ENCODE data around the gene RASL10A.

The RASL10A gene

DNA sequence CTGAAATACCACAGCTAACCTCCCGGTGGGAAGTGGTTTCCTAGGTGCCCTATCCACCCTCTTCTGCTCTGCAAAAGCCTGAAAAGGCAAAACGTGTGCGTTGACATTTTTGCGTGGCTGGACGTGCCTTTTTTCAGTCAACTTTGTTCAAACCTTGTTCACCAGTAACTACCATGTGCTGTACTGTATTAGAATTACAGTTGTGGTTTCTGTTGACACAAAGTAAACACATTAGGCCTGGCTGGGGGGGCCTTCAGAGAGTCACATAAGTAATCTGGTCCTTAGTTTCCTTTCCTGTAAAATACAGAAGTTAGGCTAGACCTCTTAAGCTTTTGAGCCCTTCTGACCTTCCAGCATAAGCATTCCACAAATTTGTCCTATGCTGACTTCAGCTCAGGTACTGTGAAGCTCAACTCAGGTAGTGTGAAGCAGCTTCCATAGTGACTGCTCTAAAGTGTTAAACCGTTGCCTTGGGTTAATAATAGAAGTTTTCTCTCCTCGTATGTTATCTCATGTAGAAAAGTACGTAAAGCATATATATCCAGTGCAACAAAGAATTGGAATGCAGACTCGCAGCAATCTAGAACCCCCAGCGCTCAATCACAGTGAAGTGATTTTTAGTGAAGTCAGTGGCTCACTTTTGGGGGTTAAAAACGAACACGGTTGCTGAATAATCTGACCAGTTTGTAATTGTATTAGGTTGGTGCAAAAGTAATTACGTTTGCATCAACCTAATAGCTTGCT lies 45.6 kb downstream of the RASL10A start:
- DNase-seq (ENCODE audit: low read depth in 2 of 2), result no peak

DNA sequence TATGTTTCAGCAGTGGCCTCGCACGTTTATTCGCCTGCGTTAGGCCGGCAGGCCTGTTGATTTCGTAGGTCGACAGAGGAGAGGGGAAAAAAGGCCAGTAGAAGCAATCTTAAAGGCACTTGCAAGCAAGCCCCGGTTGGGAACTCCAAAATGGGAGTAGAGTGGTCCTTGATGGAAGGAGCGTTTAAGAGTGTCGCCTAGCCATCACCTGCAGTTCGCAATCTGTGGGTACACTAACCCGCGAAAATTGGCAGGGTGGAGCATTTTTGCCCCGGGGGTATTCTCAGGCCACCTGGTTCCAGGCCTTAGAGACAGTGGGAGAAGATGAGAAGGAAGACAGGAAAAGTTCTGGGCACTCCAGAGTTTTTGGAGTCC lies 46.3 kb downstream of the RASL10A start:
- DNase-seq (ENCODE audit: low read depth in 2 of 2), result no peak

GRCh38 chr22:29268511-29269229 lies 46.8 kb downstream of the RASL10A start:
- peak in 1 of 2 donors; percentile 10 for DNase-seq (ENCODE audit: low read depth in 2 of 2)

DNA sequence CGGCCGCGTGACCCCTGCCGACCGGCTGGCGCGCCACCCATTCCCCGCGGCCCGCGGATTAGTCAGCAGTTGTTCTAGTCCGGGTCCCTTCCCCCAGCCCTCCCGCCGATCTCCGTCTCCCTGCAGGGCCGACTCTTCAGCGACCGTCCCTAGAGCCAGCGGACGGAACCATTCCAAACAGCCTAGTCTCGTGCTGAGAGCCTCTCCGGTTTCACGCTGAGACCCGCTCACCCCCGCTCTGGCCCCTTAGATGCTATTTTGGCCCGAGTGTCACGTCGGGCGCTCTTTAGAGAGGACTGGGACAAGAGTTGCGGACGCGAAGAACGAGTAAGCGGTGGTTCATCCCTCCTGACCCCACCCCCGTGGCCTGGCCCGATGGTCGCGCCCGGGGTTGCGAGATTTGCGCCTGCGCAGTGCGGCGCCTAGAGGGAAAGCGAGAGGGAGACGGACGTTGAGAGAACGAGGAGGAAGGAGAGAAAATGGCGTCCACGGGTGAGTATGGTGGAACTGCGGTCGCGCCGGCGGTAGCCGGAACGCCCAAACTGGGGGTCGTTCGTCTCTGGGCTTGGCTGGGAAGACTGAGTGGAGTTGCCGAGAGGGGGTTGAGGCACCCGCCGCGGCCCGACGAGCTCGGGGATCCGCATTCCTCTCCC lies 47.5 kb downstream of the RASL10A start, which contains the start of the genes EWSR1 and RHBDD3:
Gene EWSR1, plus strand, starts transcription at position 411 of the 653 bp plus-strand sequence. Its CDS starts 69 bp downstream, at position 480.
Gene RHBDD3, minus strand, starts transcription at position 124 of the 653 bp plus-strand sequence. CDS start 2,355 bp downstream, outside the sequence.
- DNase-seq (ENCODE audit: low read depth in 2 of 2), result peak; percentile 94 to 95

- no peak for DNase-seq (ENCODE audit: low read depth in 2 of 2)
Observed at GRCh38 chr22:29267462-29267857, 48.0 kb downstream of the RASL10A start.

DNA sequence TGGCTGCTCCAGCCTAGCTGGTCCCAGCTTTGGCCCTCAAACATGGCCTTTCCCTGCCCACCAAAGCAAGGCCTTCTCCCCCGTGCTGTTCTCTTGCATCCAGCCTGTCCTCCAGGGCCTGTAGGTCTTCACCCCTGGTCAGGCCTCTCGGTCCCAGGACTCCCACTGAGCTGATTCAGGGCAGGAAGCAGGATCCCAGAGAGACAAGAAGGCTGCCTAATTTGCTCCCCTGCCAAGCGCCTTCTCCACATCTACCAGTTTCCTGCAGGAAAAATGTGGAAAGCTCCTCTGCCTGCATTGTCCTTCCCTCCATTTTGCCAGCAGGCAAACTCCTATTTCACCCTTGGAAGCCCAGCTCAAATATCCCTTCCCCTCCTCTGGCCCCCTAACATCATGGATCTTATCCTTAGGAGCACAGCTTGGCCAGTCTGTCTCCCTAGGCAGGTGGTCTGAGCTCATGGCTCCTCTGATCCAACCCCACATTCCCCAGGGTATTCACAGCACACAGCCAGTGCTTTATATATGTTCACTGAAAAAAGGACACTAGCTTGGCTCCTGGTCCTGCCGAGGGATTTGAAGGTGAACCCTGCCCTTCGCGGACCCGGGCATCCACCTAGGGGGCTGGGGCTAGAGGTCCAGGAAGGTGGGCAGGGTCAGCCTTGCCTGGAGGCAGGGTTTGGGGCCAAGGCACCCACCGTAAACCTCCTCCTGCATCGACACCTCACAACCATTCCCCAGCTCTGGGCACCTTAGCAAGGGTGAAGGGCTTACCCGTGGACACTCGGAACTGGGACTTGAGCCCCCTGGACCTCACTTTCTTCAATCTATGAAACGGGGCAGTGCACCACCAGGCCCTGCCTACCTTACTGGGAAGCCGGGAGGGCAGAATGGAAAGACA lies 48.7 kb downstream of the RASL10A start:
- DNase-seq (ENCODE audit: low read depth in 2 of 2), result no peak

DNA sequence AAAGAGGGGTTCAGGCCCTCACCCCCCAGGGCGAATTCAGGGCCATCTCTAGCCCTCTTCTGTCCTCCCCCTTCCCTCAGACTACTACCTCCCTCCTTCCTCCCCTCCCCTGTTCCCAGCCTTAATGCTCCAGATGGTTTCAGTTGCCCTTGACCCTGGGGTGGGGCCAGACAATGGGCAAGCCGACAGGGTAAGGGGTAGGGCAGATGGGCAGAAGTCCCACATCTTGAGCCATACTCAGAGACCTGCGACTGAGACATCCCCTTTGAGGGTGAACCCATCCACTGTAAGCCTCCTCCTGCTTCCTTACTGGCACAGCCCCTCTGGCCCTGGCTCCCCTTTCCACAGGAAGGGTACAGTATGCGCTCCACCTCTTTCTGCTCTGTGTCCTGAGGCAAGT lies 49.6 kb downstream of the RASL10A start:
- DNase-seq (ENCODE audit: low read depth in 2 of 2), result no peak

- no peak for DNase-seq (ENCODE audit: low read depth in 2 of 2)
Observed at GRCh38 chr22:29265305-29265704, 50.2 kb downstream of the RASL10A start.

GRCh38 chr22:29263791-29264276 lies 51.7 kb downstream of the RASL10A start:
- no peak for DNase-seq (ENCODE audit: low read depth in 2 of 2)

All from stimulated activated CD8-positive, alpha-beta memory T cell treated with anti-CD3 and anti-CD28 coated beads, Interleukin-2, amount 100 ng/mL, for 1 hour (primary cell).